ENCODE data around the gene VPS33B.

VPS33B gene

GRCh38 chr15:90986790-90987507 lies 35.4 kb downstream of the VPS33B start:
- TF ChIP-seq POLR2A (IDR thresholded peaks at IDR 0.05; ENCODE audit: extremely low read depth, insufficient read length) (no peak), MAX (IDR thresholded peaks at IDR 0.05; ENCODE audit: low read depth, low read length) (no peak), MYC (IDR thresholded peaks at IDR 0.05; ENCODE audit: low read depth, low read length) (no peak), CTCF (IDR thresholded peaks at IDR 0.05; ENCODE audit: low read depth, low read length) (no peak)
- no peak for DNase-seq (ENCODE audit: low read depth)
- H3K4me3 ChIP-seq (ENCODE audit: low read depth, low read length), result no peak overlapping the region

- peak; percentile 66 for DNase-seq (ENCODE audit: low read depth)
- H3K4me3 ChIP-seq (ENCODE audit: low read depth, low read length), result no peak overlapping the region
- TF ChIP-seq MAX (IDR thresholded peaks at IDR 0.05; ENCODE audit: low read depth, low read length), result no peak
- TF ChIP-seq MYC (IDR thresholded peaks at IDR 0.05; ENCODE audit: low read depth, low read length), result no peak
- TF ChIP-seq POLR2A (IDR thresholded peaks at IDR 0.05; ENCODE audit: extremely low read depth, insufficient read length), result no peak
- no peak for TF ChIP-seq CTCF (IDR thresholded peaks at IDR 0.05; ENCODE audit: low read depth, low read length)
Measured at GRCh38 chr15:90982135-90982534, 40.3 kb downstream of the VPS33B start.

GRCh38 chr15:90981681-90982080 lies 40.7 kb downstream of the VPS33B start:
- TF ChIP-seq MYC (IDR thresholded peaks at IDR 0.05; ENCODE audit: low read depth, low read length) (no peak), MAX (IDR thresholded peaks at IDR 0.05; ENCODE audit: low read depth, low read length) (no peak), POLR2A (IDR thresholded peaks at IDR 0.05; ENCODE audit: extremely low read depth, insufficient read length) (no peak), CTCF (IDR thresholded peaks at IDR 0.05; ENCODE audit: low read depth, low read length) (no peak)
- no peak overlapping the region for H3K4me3 ChIP-seq (ENCODE audit: low read depth, low read length)
- no peak for DNase-seq (ENCODE audit: low read depth)

- TF ChIP-seq MAX (IDR thresholded peaks at IDR 0.05; ENCODE audit: low read depth, low read length) (no peak), MYC (IDR thresholded peaks at IDR 0.05; ENCODE audit: low read depth, low read length) (no peak), CTCF (IDR thresholded peaks at IDR 0.05; ENCODE audit: low read depth, low read length) (no peak), POLR2A (IDR thresholded peaks at IDR 0.05; ENCODE audit: extremely low read depth, insufficient read length) (no peak)
- H3K4me3 ChIP-seq (ENCODE audit: low read depth, low read length), result no peak overlapping the region
- DNase-seq (ENCODE audit: low read depth), result no peak
Measured at GRCh38 chr15:90979582-90979981, 42.8 kb downstream of the VPS33B start.

- no peak for TF ChIP-seq POLR2A (IDR thresholded peaks at IDR 0.05; ENCODE audit: extremely low read depth, insufficient read length)
- no peak for TF ChIP-seq MAX (IDR thresholded peaks at IDR 0.05; ENCODE audit: low read depth, low read length)
- no peak for TF ChIP-seq MYC (IDR thresholded peaks at IDR 0.05; ENCODE audit: low read depth, low read length)
- TF ChIP-seq CTCF (IDR thresholded peaks at IDR 0.05; ENCODE audit: low read depth, low read length), result no peak
- H3K4me3 ChIP-seq (ENCODE audit: low read depth, low read length), result no peak overlapping the region
- no peak for DNase-seq (ENCODE audit: low read depth)
Measured at GRCh38 chr15:90974216-90974615, 48.2 kb downstream of the VPS33B start.

Measured in NB4 (cell line).